OCI-LY3 (cell line): ENCODE measurements around the gene DNAJB8.

Experiments
- H2AFZ ChIP-seq: fragments of 200-600, 300-600 bp; shearing (Covaris generic); 2 replicates; pipeline ENCODE4 v1.6.0; 2014; ENCODE audit warnings: antibody characterized with exemption, low read depth, low read length
- H3K27ac ChIP-seq: fragments of 200-600, 300-600 bp; sonication (generic); 2 replicates; pipeline ENCODE4 v1.5.1; 2014; ENCODE audit warnings: mild to moderate bottlenecking, low read length, moderate library complexity, mixed read lengths
- H3K27me3 ChIP-seq: fragments of 200-600, 300-600 bp; sonication (generic); 2 replicates; pipeline ENCODE4 v1.6.1; 2014; ENCODE audit warnings: low read depth, low read length, mixed read lengths
- H3K36me3 ChIP-seq: fragments of 200-600, 300-600 bp; sonication (generic); replicated peaks from 2 replicates; pipeline ENCODE3; 2014; ENCODE audit warnings: low read depth, low read length, mixed read lengths
- H3K4me1 ChIP-seq: fragments of 300-600, 200-600 bp; sonication (generic); 2 replicates; pipeline ENCODE4 v1.6.1; 2014; ENCODE audit warnings: low read length, mixed read lengths
- H3K4me2 ChIP-seq: fragments of 200-600, 300-600 bp; sonication (generic); 2 replicates; pipeline ENCODE4 v1.6.1; 2014; ENCODE audit warnings: low read length, mixed read lengths
- H3K4me3 ChIP-seq: fragments of 300-600, 200-600 bp; sonication (generic); 2 replicates; pipeline ENCODE4 v1.5.1; 2014; ENCODE audit warnings: antibody characterized with exemption, mild to moderate bottlenecking, low read length, moderate library complexity
- H3K79me2 ChIP-seq: fragments of 300-600, 200-600 bp; shearing (Covaris generic); 2 replicates; pipeline ENCODE4 v1.6.1; 2014; ENCODE audit warnings: mild to moderate bottlenecking, low read length, mixed read lengths
- H3K9ac ChIP-seq: fragments of 300-600, 200-600 bp; shearing (Covaris generic); 2 replicates; pipeline ENCODE4 v1.6.0; 2014; ENCODE audit warnings: mild to moderate bottlenecking, low read length, moderate library complexity
- H3K9me3 ChIP-seq: fragments of 200-600, 300-600 bp; shearing (Covaris generic); 2 replicates; pipeline ENCODE4 v1.6.1; 2014; ENCODE audit warnings: low read length, mixed read lengths; ENCODE audit not compliant: insufficient read depth
- H4K20me1 ChIP-seq: fragments of 200-600, 300-600 bp; sonication (generic); 2 replicates; pipeline ENCODE4 v1.6.1; 2016; ENCODE audit warnings: low read length, mixed read lengths; ENCODE audit not compliant: insufficient read depth
- EZH2phosphoT487 ChIP-seq: fragments of 200-600 bp; shearing (Covaris generic); IDR thresholded peaks from 2 replicates; pipeline ENCODE4 v1.6.1; 2018; ENCODE audit warnings: antibody characterized with exemption, mixed run types, low read depth
- TF ChIP-seq, protein P1 (sequence below): fragments of 200-600, 300-600 bp; sonication (generic); IDR thresholded peaks from 2 replicates; pipeline ENCODE4 v1.5.1; 2014; ENCODE audit warnings: antibody characterized with exemption, low read length, low read depth

DNAJB8 gene

GRCh38 chr3:128415773-128416577 lies 50.7 kb downstream of the DNAJB8 start:
- Histone ChIP-seq H3K79me2 (no peaks in the 10 kb centered on the region), H3K4me2 (no peak overlapping the region), H2AFZ (no peak overlapping the region), H3K27ac (no peak overlapping the region), H3K27me3 (no peaks in the 10 kb centered on the region), H3K4me3 (no peak overlapping the region), H3K9ac (no peak overlapping the region), H4K20me1 (no peaks in the 10 kb centered on the region), H3K36me3 (no peaks in the 10 kb centered on the region), H3K4me1 (no peaks in the 10 kb centered on the region), H3K9me3 (no peaks in the 10 kb centered on the region)
- TF ChIP-seq EZH2phosphoT487, result no peak
- TF ChIP-seq, protein P1, sequence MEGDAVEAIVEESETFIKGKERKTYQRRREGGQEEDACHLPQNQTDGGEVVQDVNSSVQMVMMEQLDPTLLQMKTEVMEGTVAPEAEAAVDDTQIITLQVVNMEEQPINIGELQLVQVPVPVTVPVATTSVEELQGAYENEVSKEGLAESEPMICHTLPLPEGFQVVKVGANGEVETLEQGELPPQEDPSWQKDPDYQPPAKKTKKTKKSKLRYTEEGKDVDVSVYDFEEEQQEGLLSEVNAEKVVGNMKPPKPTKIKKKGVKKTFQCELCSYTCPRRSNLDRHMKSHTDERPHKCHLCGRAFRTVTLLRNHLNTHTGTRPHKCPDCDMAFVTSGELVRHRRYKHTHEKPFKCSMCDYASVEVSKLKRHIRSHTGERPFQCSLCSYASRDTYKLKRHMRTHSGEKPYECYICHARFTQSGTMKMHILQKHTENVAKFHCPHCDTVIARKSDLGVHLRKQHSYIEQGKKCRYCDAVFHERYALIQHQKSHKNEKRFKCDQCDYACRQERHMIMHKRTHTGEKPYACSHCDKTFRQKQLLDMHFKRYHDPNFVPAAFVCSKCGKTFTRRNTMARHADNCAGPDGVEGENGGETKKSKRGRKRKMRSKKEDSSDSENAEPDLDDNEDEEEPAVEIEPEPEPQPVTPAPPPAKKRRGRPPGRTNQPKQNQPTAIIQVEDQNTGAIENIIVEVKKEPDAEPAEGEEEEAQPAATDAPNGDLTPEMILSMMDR, result no peak

GRCh38 chr3:128415200-128415772 lies 51.4 kb downstream of the DNAJB8 start:
- H3K36me3 ChIP-seq, result no peaks in the 10 kb centered on the region
- H3K4me3 ChIP-seq, result no peak overlapping the region
- no peaks in the 10 kb centered on the region for H3K4me1 ChIP-seq
- no peaks in the 10 kb centered on the region for H3K79me2 ChIP-seq
- no peak overlapping the region for H3K27ac ChIP-seq
- H3K9me3 ChIP-seq, result no peaks in the 10 kb centered on the region
- no peaks in the 10 kb centered on the region for H4K20me1 ChIP-seq
- TF ChIP-seq EZH2phosphoT487, result no peak
- TF ChIP-seq, protein P1, result no peak
- H3K27me3 ChIP-seq, result no peaks in the 10 kb centered on the region
- H2AFZ ChIP-seq, result no peak overlapping the region
- H3K4me2 ChIP-seq, result no peak overlapping the region
- H3K9ac ChIP-seq, result no peak overlapping the region

DNA sequence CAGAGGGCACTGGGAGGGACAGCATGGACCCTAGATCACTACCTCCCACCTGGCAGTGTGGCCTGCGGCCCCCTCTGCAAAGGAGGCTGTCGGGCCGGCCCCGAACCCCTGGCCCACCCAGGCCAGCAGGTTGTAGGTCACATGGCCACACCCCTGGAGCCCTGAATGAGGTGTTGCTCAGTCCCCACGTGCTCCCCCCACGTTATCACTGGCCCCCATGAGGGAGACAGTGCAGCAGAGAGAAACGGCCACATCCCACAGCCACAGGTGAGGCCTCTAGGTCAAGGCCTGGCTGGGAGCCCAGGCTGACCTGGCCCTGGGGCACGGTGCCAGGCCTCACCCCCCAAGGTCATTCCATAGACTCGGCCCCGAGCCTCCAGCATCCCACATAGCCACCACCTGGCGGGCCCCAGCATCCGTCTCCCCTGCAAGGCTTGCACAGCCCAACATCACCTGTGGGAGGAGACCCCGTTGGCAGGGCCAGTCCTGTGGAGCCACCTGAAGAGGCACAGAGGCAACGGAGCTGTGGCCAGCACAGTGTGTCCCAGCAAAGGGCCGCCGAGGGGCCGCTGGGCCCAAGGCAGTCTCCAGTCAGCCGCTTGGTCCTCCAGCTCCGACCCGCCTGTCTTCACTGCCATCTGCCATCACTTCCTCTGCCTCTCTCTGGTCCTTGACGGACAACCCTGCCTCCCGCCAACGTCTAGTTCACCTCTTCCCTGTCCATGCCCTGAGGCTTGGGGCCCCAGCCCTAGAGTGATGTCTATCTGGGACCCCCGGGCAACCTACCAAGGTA lies 53.1 kb downstream of the DNAJB8 start:
- Histone ChIP-seq H3K79me2 (no peaks in the 10 kb centered on the region), H3K27ac (no peak overlapping the region), H3K27me3 (no peaks in the 10 kb centered on the region), H3K4me1 (no peaks in the 10 kb centered on the region), H3K9ac (no peak overlapping the region), H2AFZ (no peak overlapping the region), H3K4me2 (no peak overlapping the region), H4K20me1 (no peaks in the 10 kb centered on the region), H3K4me3 (no peak overlapping the region), H3K9me3 (no peaks in the 10 kb centered on the region), H3K36me3 (no peaks in the 10 kb centered on the region)
- TF ChIP-seq EZH2phosphoT487, result no peak
- TF ChIP-seq, protein P1, result no peak

GRCh38 chr3:128413003-128413370 lies 53.7 kb downstream of the DNAJB8 start:
- H2AFZ ChIP-seq, result no peak overlapping the region
- TF ChIP-seq, protein P1, result no peak
- no peak for TF ChIP-seq EZH2phosphoT487
- H3K27me3 ChIP-seq, result no peaks in the 10 kb centered on the region
- H3K9ac ChIP-seq, result no peak overlapping the region
- H3K27ac ChIP-seq, result no peak overlapping the region
- no peaks in the 10 kb centered on the region for H4K20me1 ChIP-seq
- H3K79me2 ChIP-seq, result no peaks in the 10 kb centered on the region
- H3K9me3 ChIP-seq, result no peaks in the 10 kb centered on the region
- no peaks in the 10 kb centered on the region for H3K4me1 ChIP-seq
- H3K4me3 ChIP-seq, result no peak overlapping the region
- H3K4me2 ChIP-seq, result no peak overlapping the region
- no peaks in the 10 kb centered on the region for H3K36me3 ChIP-seq
